NB4 (cell line): ENCODE data around the gene FBN3.

Source experiments
- CTCF ChIP-seq: IDR thresholded peaks from one replicate; pipeline ENCODE4 v1.5.1; 2012; ENCODE audit warnings: low read depth, low read length
- POLR2A ChIP-seq: IDR thresholded peaks from 2 replicates; pipeline ENCODE4 v1.6.1; 2011; ENCODE audit warnings: mild to moderate bottlenecking; ENCODE audit not compliant: insufficient read length; ENCODE audit errors: extremely low read depth

GRCh38 chr19:8158411-8159074 is 9.2 kb upstream of the FBN3 start:
- TF ChIP-seq POLR2A (no peak), CTCF (peak; percentile 95)
